Measurements from ENCODE around the gene ADISSP. TPM values are rescaled to one million over a fixed set of nuclear protein-coding genes. Genes with fewer than 3 reads are reported as not detected.

The ADISSP gene
- polyA plus RNA-seq, 6 donors from 2014 or later = 17.3 to 24.9 (median 20.8) TPM

GRCh38 chr20:3766422-3767109 is 987 bp downstream of the ADISSP start:
- no peak for DNase-seq
- Mint-ChIP-seq H3K27me3 (no peaks in the 10 kb centered on the region), H3K4me1 (peaks cover 21 to 41% (median 37%) of the 10 kb centered on the region in 3 donors), H3K9me3 (no peaks in the 10 kb centered on the region), H3K4me3 (peak overlapping the region; percentile 87 to 96 (median 91)), H3K36me3 (no peaks in the 10 kb centered on the region), H3K27ac (peak overlapping the region in 3 of 6 donors; percentile 13 to 44 (median 33))
- no peak for ATAC-seq (ENCODE audit: low read depth in 2 of 2)

- Mint-ChIP-seq H3K4me3 (peak overlapping the region in 5 of 8 donors; percentile 15 to 89 (median 34)), H3K27me3 (no peaks in the 10 kb centered on the region), H3K27ac (no peak overlapping the region), H3K9me3 (no peaks in the 10 kb centered on the region), H3K4me1 (peaks cover 28 to 48% (median 46%) of the 10 kb centered on the region in 3 donors), H3K36me3 (no peaks in the 10 kb centered on the region)
- no peak for ATAC-seq (ENCODE audit: low read depth in 2 of 2)
- no peak for DNase-seq
These were observed 2.2 kb downstream of the ADISSP start for GRCh38 chr20:3765171-3765882.

- Mint-ChIP-seq H3K27ac (no peak overlapping the region), H3K9me3 (no peaks in the 10 kb centered on the region), H3K4me1 (peaks cover 30 to 48% (median 48%) of the 10 kb centered on the region in 3 donors), H3K4me3 (peak overlapping the region in 2 of 8 donors; percentile 33 to 37), H3K36me3 (no peaks in the 10 kb centered on the region), H3K27me3 (no peaks in the 10 kb centered on the region)
- DNase-seq (no peak), ATAC-seq (ENCODE audit: low read depth in 2 of 2) (no peak)
These were observed 2.9 kb downstream of the ADISSP start for GRCh38 chr20:3764659-3765058.

- no peak for DNase-seq
- no peaks in the 10 kb centered on the region for H3K36me3 Mint-ChIP-seq
- H3K4me3 Mint-ChIP-seq = peak overlapping the region in 1 of 8 donors; percentile 30
- peaks cover 27 to 46% (median 46%) of the 10 kb centered on the region in 3 donors for H3K4me1 Mint-ChIP-seq
- H3K27me3 Mint-ChIP-seq = no peaks in the 10 kb centered on the region
- peak overlapping the region in 1 of 6 donors; percentile 47 for H3K27ac Mint-ChIP-seq
- ATAC-seq (ENCODE audit: low read depth in 2 of 2) = no peak
- H3K9me3 Mint-ChIP-seq = no peaks in the 10 kb centered on the region
These were observed 3.6 kb downstream of the ADISSP start for GRCh38 chr20:3763671-3764601.

- Mint-ChIP-seq H3K9me3 (no peaks in the 10 kb centered on the region), H3K4me3 (peak overlapping the region in 1 of 8 donors; percentile 15), H3K36me3 (peaks cover 0 to 7% of the 10 kb centered on the region in 2 donors), H3K27ac (peak overlapping the region in 3 of 6 donors; percentile 59 to 74 (median 65)), H3K27me3 (no peaks in the 10 kb centered on the region), H3K4me1 (peaks cover 16 to 26% (median 24%) of the 10 kb centered on the region in 3 donors)
- DNase-seq = no peak
- ATAC-seq (ENCODE audit: low read depth in 2 of 2) = peak; percentile 52 to 57
These were observed 6.8 kb downstream of the ADISSP start for GRCh38 chr20:3760655-3761348.

GRCh38 chr20:3759884-3760283 is 7.7 kb downstream of the ADISSP start:
- Mint-ChIP-seq H3K9me3 (no peaks in the 10 kb centered on the region), H3K27me3 (no peaks in the 10 kb centered on the region), H3K4me1 (peaks cover 15 to 18% (median 16%) of the 10 kb centered on the region in 3 donors), H3K36me3 (peaks cover 0 to 7% of the 10 kb centered on the region in 2 donors), H3K4me3 (no peak overlapping the region), H3K27ac (peak overlapping the region in 1 of 6 donors; percentile 24)
- ATAC-seq (ENCODE audit: low read depth in 2 of 2) = no peak
- no peak for DNase-seq

- Mint-ChIP-seq H3K9me3 (no peaks in the 10 kb centered on the region), H3K27me3 (no peaks in the 10 kb centered on the region), H3K4me1 (peaks cover 10 to 16% (median 10%) of the 10 kb centered on the region in 3 donors), H3K4me3 (no peak overlapping the region), H3K27ac (peak overlapping the region in 1 of 6 donors; percentile 24), H3K36me3 (peaks cover 0 to 7% of the 10 kb centered on the region in 2 donors)
- ATAC-seq (ENCODE audit: low read depth in 2 of 2) (no peak), DNase-seq (no peak)
These were observed 8.2 kb downstream of the ADISSP start for GRCh38 chr20:3759316-3759823.

- Mint-ChIP-seq H3K4me1 (peaks cover 7 to 12% (median 9%) of the 10 kb centered on the region in 3 donors), H3K27me3 (no peaks in the 10 kb centered on the region), H3K4me3 (no peak overlapping the region), H3K36me3 (peaks cover 0 to 7% of the 10 kb centered on the region in 2 donors), H3K27ac (no peak overlapping the region), H3K9me3 (no peaks in the 10 kb centered on the region)
- ATAC-seq (ENCODE audit: low read depth in 2 of 2) (no peak), DNase-seq (no peak)
These were observed 9.0 kb downstream of the ADISSP start for GRCh38 chr20:3758566-3758965.

- ATAC-seq (ENCODE audit: low read depth in 2 of 2) (no peak), DNase-seq (no peak)
- H3K9me3 Mint-ChIP-seq = no peaks in the 10 kb centered on the region
- no peak overlapping the region for H3K4me3 Mint-ChIP-seq
- peaks cover 8 to 22% (median 13%) of the 10 kb centered on the region in 3 donors for H3K4me1 Mint-ChIP-seq
- peaks cover 0 to 7% of the 10 kb centered on the region in 2 donors for H3K36me3 Mint-ChIP-seq
- H3K27ac Mint-ChIP-seq = no peak overlapping the region
- no peaks in the 10 kb centered on the region for H3K27me3 Mint-ChIP-seq
These were observed 10.3 kb downstream of the ADISSP start for GRCh38 chr20:3757268-3757667.

- DNase-seq (no peak), ATAC-seq (ENCODE audit: low read depth in 2 of 2) (no peak)
- Mint-ChIP-seq H3K4me3 (no peak overlapping the region), H3K27ac (peak overlapping the region in 1 of 6 donors; percentile 75), H3K9me3 (no peaks in the 10 kb centered on the region), H3K36me3 (peaks cover 0 to 7% of the 10 kb centered on the region in 2 donors), H3K27me3 (no peaks in the 10 kb centered on the region), H3K4me1 (peaks cover 11 to 19% (median 15%) of the 10 kb centered on the region in 3 donors)
These were observed 11.6 kb downstream of the ADISSP start for GRCh38 chr20:3755814-3756480.

- ATAC-seq (ENCODE audit: low read depth in 2 of 2) (no peak), DNase-seq (no peak)
- Mint-ChIP-seq H3K4me3 (no peak overlapping the region), H3K36me3 (peaks cover 0 to 7% of the 10 kb centered on the region in 2 donors), H3K9me3 (no peaks in the 10 kb centered on the region), H3K4me1 (peaks cover 5 to 15% (median 12%) of the 10 kb centered on the region in 3 donors), H3K27me3 (no peaks in the 10 kb centered on the region), H3K27ac (peak overlapping the region in 1 of 6 donors; percentile 75)
These were observed 12.3 kb downstream of the ADISSP start for GRCh38 chr20:3755269-3755668.

- no peak for DNase-seq
- peaks cover 0 to 7% of the 10 kb centered on the region in 2 donors for H3K36me3 Mint-ChIP-seq
- no peaks in the 10 kb centered on the region for H3K27me3 Mint-ChIP-seq
- no peak overlapping the region for H3K4me3 Mint-ChIP-seq
- H3K27ac Mint-ChIP-seq = peak overlapping the region in 1 of 6 donors; percentile 51
- ATAC-seq (ENCODE audit: low read depth in 2 of 2) = no peak
- no peaks in the 10 kb centered on the region for H3K9me3 Mint-ChIP-seq
- peaks cover 5 to 12% (median 10%) of the 10 kb centered on the region in 3 donors for H3K4me1 Mint-ChIP-seq
These were observed 13.3 kb downstream of the ADISSP start for GRCh38 chr20:3754276-3754630.
